Measurements from ENCODE around the gene SESN3.
A peak's percentile ranks its signal among the peaks of the same experiment; 100 is the strongest.

The SESN3 gene

DNA sequence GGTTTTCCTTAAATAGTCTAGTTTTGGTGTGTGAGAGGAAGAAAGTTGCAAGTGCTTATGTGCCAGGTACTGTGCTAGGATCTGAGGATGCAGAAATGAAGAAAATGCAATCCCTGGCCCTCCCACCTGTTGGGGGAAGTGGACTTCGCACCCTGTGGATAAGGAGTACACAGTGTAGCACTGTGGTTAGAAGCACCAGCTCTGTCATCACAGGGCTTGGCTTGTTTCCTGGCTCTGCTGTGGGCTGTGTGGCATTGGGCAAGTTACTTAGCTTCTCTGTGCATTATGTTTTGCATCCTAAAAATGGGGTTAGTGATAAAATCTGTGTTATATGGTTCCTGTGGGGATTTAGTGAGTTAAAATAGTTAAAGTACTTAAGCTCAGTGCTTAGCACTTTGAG, 73.2 kb downstream of the SESN3 start:
- FAIRE-seq (no peak), DNase-seq (ENCODE audit: insufficient read length, low spot score) (no peak)
- no peak for TF ChIP-seq POLR2A (IDR thresholded peaks at IDR 0.05; ENCODE audit: low read depth, low read length)

DNA sequence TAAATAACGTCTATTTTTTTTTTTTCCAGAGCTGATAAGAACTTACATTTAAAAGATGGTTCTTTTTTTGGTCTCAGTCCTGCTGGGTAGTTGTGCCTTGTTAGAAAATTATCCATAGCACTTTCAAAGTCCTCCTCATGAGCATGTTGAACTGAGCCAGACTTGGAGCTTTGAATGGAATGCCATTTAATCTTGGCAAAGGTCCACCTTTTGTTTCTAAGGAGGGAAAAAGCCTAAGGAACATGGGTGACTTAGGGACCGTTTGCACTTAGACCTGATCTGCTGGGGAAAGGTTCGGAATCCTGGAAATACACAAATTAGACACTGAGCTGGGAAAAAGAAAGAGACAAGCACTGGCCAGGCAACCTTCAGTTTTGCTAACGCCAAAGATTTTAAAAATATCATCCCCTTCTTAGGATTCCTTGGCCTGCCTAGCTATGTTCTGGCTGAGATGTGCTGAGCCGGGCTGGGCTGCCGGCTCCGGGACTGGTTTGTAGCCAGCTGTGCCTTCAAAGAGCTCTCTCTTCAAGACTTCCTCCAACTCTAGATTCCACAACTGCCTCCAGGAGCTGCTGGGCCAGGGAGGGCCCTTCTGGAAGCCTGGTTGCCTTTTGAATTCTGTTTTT, 74.0 kb downstream of the SESN3 start:
- TF ChIP-seq POLR2A (IDR thresholded peaks at IDR 0.05; ENCODE audit: low read depth, low read length): no peak
- no peak for FAIRE-seq
- no peak for DNase-seq (ENCODE audit: insufficient read length, low spot score)

DNA sequence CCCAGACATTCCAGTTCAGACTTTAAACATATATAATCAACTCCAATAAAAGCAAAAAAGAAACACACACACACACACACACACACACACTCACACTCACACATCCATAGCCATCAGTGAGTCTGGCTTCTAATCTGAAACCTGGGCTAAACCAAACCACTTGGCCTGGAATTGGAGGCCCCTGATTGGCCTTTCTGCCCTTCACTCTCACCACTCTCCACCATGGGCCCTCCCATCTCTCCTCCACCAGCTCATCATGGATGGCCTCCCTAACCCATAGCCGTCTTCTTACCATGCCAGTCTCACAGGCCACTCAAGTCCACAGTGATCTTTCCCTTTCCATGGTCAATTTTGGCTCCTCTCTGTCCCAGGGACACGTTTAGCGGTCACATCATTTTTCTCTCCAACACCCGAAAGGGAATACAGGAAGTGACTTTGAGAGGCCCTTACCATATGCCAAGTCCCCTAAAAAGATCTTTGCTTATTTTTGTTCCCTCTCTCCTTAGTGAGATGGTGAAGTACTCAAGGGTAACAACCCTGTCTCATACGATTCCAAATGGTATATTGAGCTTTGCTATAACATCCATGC, 74.8 kb downstream of the SESN3 start:
- FAIRE-seq (no peak), DNase-seq (ENCODE audit: insufficient read length, low spot score) (no peak)
- no peak for TF ChIP-seq POLR2A (IDR thresholded peaks at IDR 0.05; ENCODE audit: low read depth, low read length)

DNA sequence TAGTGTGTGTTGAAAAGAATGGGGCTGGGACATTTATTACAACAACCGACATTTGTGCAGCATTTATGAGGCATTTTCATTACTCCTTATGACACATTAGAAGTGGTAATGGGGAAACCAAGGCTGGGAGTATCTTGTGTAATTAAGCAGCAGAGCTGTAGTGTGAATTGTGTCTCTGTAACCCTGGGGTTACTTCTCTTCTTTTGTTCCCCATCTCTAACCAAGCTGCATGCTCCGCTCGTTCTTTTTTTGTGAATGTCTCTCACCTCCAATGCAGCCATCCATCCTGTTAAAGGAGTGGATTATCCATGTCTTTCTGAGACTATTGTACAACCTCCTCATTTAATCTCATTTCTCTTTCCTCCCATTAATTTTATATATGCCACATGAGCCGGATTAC, 75.6 kb downstream of the SESN3 start:
- no peak for TF ChIP-seq POLR2A (IDR thresholded peaks at IDR 0.05; ENCODE audit: low read depth, low read length)
- FAIRE-seq (no peak), DNase-seq (ENCODE audit: insufficient read length, low spot score) (no peak)

DNA sequence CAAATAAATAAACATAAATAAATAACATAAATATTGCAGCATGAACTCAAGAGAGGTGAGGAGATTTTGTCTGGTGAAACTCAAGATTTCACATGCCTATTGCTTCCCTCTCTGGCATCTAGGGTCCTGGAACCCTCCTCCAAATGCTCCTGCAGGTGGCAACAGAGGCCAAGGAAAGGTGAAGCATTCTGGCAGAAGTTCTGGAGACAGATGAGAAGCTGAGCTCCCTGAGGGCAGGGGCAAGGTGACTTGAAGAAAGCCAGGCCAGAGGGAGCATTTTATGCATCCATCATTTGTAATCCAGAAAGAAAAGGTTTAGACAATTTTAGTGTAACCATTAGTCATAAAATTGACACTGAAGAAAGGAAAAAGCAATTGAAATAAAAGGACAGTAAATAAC, 76.5 kb downstream of the SESN3 start:
- no peak for TF ChIP-seq POLR2A (IDR thresholded peaks at IDR 0.05; ENCODE audit: low read depth, low read length)
- FAIRE-seq: no peak
- DNase-seq (ENCODE audit: insufficient read length, low spot score): no peak

DNA sequence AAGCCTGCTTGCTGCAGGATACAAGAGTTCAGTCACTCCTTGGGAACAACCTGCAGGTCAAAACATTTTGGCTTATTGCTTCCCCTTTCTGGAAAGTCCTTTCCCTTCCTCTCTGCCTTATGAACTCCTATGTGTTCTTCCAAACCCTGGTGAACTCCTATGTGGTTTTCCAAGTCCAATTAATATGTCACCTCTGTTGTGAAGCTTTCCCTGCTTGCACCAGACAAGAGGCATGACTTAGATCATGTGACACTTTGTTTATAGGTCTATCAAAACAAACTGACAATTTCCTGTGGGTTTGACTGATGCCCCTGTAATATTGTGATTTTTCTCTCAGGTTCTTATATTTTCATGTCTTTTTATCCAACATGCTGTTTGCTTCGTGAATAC, 77.2 kb downstream of the SESN3 start:
- no peak for FAIRE-seq
- no peak for TF ChIP-seq POLR2A (IDR thresholded peaks at IDR 0.05; ENCODE audit: low read depth, low read length)
- no peak for DNase-seq (ENCODE audit: insufficient read length, low spot score)

DNA sequence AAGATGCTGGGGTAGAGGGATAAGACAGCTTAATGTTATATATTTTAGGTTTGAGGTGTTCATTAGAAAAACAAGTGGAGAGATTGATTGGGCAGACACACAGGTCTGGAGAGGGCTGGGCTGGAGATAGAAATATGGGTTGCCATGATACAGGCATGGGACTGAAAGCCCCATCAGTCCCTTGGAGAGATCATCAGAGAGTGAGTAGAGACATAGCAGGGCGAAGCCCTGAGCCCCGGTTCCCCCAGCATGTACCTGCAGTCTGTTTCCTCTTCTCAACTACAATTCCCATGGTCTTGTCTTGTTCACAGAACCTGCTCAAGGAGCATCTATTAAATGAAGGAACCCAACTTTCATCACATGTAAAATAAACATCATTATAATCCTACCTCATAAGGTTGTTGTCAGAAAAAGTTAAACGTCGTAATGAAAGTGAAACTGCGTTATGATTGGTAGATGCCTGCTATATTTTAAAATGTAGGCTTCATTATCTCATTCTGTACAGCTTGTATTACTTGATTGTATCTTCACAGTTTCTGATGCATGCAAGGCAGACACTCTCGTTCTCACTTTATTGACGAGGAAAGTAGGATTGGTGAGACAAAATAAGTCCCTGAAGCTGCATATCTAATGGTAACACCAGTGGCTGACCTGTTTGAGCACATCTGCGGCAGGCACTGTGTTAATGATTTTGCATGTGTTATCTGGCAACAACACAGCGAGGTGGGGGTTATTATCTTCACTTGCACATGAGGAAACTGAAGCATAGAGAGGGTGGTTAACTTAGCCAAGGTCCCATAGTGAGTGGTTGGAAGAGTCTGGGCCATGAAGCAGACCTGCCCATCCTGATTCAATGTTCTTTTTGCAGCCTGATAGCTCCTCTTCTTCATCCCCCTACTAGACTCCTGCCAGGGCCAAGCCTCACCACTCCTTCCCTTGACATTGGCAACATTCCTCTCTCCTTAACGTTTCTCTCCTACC, 77.8 kb downstream of the SESN3 start:
- FAIRE-seq: no peak
- TF ChIP-seq POLR2A (IDR thresholded peaks at IDR 0.05; ENCODE audit: low read depth, low read length): no peak
- no peak for DNase-seq (ENCODE audit: insufficient read length, low spot score)

DNA sequence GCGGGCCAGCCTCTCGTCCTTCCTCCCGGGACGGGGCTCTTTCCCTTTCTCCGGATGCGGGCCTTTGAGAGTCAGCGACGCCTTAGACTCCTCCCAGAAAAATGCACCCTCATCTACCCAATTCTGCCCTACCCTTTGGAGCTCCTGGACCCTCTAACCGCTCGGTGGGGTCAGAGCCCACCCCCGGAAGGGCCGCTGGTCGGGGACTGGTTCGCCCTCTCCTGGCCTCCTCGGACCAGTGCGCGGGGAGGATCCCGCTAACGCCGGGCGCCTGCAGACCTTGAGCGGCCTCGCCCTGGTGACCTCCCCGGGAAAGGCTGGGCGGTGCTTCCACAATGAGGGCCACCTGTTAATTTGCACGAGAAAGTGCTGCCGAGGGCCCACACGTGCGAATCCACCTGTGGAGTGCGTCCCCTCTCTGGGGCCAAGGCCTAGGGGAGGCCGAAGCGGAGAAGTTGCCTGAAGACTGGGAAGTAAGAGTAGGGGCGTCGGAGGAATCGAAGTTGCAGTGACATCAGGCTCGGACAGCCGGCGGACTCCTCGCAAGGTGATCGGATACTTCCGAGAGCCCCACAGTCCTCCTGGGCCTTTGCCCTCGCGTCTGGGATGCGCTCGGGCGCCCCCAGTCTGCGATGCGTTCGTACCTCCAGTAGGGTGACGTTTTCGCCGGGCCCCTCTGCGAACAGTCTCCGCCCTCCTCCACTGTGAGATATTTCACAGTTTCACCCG, 79.9 kb downstream of the SESN3 start:
- FAIRE-seq (no peak), DNase-seq (ENCODE audit: insufficient read length, low spot score) (no peak)
- no peak for TF ChIP-seq POLR2A (IDR thresholded peaks at IDR 0.05; ENCODE audit: low read depth, low read length)

DNA sequence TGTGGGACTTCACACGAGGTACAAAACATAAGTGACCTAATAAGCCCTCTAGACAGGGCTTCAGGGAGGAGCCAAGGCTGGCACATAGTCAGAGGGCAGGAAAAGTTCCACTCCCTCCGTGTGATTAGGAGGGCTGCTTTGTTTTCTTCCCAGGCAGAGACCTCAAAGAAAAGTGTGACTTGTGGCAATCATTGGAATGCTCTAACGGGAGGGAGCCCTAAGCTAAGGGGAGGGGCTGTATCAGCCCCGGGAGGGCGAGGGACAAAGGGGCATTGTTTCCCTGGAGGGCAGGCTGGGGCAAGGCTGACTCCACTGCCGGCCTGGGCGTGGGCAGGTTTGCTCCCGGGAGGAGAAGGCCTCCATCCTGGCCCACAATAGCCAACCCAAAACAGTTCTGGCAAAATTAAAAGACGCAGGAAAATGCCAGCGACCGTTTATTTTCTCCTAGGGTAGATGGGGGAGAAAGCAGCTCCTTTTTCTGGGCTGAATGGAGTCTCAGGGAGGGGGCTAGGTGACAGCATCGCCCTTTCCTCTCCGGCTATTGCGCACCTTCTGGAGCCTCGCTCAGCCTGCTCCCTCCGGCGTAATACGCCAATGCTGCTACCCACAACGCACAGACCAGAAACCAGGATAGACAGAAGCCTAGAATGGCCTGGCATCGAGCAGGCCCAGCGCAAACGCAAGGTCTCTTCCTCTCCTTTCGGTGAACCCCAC, 81.2 kb downstream of the SESN3 start:
- FAIRE-seq (peak; percentile 43), DNase-seq (ENCODE audit: insufficient read length, low spot score) (peak; percentile 34)
- TF ChIP-seq POLR2A (IDR thresholded peaks at IDR 0.05; ENCODE audit: low read depth, low read length): no peak

DNA sequence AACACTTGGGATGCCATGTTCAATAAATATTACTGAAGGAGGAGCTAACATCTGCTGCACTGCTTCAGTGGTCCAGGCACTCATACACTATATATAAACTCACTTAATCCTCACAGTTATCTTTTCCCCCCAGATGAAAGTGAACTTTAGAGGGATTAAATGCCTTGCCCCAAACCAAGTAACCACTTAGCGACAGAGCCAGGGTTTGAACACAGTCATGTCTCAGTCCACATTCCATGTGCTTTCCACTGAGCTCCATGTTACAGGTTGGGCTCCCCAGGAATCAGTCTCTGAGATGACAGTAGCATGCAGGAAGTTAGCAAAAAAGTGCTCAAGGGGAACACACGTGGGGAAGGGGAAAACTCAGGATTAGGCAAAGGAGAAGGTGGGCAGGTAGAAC, 82.1 kb downstream of the SESN3 start:
- DNase-seq (ENCODE audit: insufficient read length, low spot score): no peak
- FAIRE-seq: no peak
- TF ChIP-seq POLR2A (IDR thresholded peaks at IDR 0.05; ENCODE audit: low read depth, low read length): no peak

DNA sequence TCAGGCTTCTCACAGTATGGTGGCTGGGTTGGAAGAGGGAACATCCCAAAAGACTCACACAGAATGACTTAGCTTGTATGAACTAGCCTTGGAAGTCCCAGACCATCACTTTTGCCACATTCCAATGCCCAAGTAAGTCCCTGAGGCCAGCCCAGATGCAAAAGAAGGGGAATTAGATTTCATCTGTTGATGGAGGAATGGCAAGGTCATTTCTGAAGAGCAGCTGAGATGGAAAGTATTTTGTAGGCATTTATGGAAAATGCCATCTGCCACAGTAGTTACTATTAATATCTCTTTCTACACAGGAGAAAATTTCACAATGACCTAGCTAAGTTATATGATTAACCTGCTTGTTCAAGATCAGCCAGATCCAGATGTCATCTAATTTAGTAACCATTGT, 82.6 kb downstream of the SESN3 start:
- DNase-seq (ENCODE audit: insufficient read length, low spot score) (no peak), FAIRE-seq (no peak)
- no peak for TF ChIP-seq POLR2A (IDR thresholded peaks at IDR 0.05; ENCODE audit: low read depth, low read length)

DNA sequence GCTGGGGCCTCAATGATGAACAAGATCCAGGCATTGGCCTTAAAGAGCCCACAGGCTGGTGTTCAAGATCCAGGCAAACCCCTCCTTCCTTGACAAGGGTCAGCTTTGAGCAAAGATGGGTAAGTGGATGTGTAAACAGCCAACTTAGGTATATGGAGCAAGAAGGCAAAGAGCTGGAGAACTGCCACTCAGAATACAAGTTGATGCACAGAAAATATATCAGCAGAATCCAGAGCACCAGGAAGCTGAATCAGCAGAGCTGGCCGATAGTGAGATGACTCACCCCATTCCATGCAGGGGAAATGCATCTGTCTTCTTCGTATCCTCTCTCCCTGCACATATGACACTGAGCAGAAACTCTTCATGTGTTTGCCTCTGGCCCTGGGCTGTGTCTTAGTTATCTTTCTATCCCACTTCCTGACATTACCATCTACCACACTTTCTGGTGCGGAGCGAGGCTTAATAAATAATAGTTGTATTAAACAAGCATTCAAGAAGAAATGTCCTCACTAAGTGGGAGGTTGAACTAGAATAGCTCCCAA, 83.6 kb downstream of the SESN3 start:
- TF ChIP-seq POLR2A (IDR thresholded peaks at IDR 0.05; ENCODE audit: low read depth, low read length): no peak
- DNase-seq (ENCODE audit: insufficient read length, low spot score) (peak; percentile 44), FAIRE-seq (peak; percentile 92)

DNA sequence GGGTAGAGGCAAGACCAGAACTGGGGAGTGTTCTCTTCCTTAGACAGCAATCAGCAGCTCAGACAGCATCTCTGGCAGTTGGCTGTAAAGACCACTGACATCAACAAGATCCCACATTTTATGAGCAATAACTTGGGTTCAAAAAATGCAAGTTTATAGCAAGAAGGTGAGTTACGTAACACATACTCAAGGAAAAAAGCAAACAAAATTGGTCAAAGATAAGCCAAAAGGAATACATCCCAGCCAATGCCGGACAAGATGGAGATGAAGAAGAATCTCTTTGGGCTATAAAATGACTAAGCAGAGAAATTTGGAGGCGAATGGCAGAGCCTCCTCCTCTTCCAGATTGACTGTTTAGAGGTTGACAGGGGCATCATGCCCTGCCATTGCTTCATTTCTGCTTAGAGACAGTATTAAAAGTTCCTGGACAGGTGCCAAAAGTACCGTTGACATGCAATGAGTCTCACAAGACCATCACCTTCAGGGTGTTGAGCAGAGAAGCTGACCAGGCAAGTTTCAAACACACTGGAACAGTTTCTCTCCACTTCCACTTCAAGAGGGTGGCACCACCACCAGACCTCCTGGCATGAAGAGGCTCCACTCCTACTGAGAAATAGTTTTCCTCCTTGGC, 85.5 kb downstream of the SESN3 start:
- no peak for DNase-seq (ENCODE audit: insufficient read length, low spot score)
- FAIRE-seq: no peak
- no peak for TF ChIP-seq POLR2A (IDR thresholded peaks at IDR 0.05; ENCODE audit: low read depth, low read length)

Data from H54 (cell line).